ACC112 (cell line): ENCODE results near the gene DDO.

ENCODE experiments used
- H2AFZ ChIP-seq: fragments of 200-600 bp; sonication (generic); one replicate; pipeline ENCODE4 v1.6.0; 2017; ENCODE audit warnings: antibody characterized with exemption, low read length; ENCODE audit not compliant: unreplicated experiment
- H3K27ac ChIP-seq: fragments of 200-600 bp; sonication (generic); 2 replicates; pipeline ENCODE4 v1.5.1; 2014; ENCODE audit warnings: low read depth, mild to moderate bottlenecking, antibody characterized with exemption, low read length, moderate library complexity
- H3K27me3 ChIP-seq: fragments of 200-600 bp; sonication (generic); 2 replicates; pipeline ENCODE4 v1.6.1; 2014; ENCODE audit warnings: mild to moderate bottlenecking, antibody characterized with exemption, low read length, moderate library complexity, mixed read lengths; ENCODE audit not compliant: insufficient read depth
- H3K36me3 ChIP-seq: fragments of 200-600 bp; sonication (generic); 2 replicates; pipeline ENCODE4 v1.6.1; 2016; ENCODE audit warnings: mild to moderate bottlenecking, antibody characterized with exemption, low read length, moderate library complexity, mixed read lengths; ENCODE audit not compliant: insufficient read depth
- H3K4me1 ChIP-seq: fragments of 200-600 bp; sonication (generic); one replicate; pipeline ENCODE4 v1.6.1; 2016; ENCODE audit warnings: low read length, mixed read lengths; ENCODE audit not compliant: insufficient read depth, unreplicated experiment, control insufficient read depth
- H3K4me3 ChIP-seq: fragments of 200-600 bp; sonication (generic); 2 replicates; pipeline ENCODE4 v1.5.1; 2014; ENCODE audit warnings: mild to moderate bottlenecking, low read depth, low read length
- H3K79me2 ChIP-seq: fragments of 200-600 bp; sonication (generic); one replicate; pipeline ENCODE4 v1.6.0; 2016; ENCODE audit warnings: low read length; ENCODE audit not compliant: control insufficient read depth, unreplicated experiment, insufficient read depth

DDO gene

GRCh38 chr6:110368284-110368683 lies 47.1 kb downstream of the DDO start:
- H3K79me2 ChIP-seq, result no peaks in the 10 kb centered on the region
- H3K27me3 ChIP-seq, result peaks cover 92% of the 10 kb centered on the region
- H3K36me3 ChIP-seq, result no peaks in the 10 kb centered on the region
- no peak overlapping the region for H3K27ac ChIP-seq
- H3K4me1 ChIP-seq, result no peaks in the 10 kb centered on the region
- no peak overlapping the region for H3K4me3 ChIP-seq
- H2AFZ ChIP-seq, result no peak overlapping the region

DNA sequence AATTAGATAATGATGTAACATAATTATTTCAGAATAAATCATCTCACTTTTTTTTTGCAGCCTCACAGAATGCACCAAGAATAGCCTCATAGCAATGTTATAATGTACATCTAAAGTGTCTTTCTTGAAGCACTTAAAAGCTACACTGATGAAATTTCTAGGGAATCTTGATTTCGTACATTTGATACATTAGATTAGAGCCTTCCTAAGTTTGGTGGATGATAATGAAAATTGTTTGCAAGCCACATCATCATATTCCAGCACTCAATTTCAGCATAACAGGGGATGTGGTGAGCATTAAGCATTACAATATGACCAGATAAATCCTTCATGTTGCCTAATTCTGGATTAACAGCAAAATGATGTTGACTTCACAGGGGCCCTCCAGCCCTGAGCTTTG lies 47.5 kb downstream of the DDO start:
- Histone ChIP-seq H2AFZ (no peak overlapping the region), H3K27ac (no peak overlapping the region), H3K27me3 (peaks cover 96% of the 10 kb centered on the region), H3K4me3 (no peak overlapping the region), H3K4me1 (no peaks in the 10 kb centered on the region), H3K36me3 (no peaks in the 10 kb centered on the region), H3K79me2 (no peaks in the 10 kb centered on the region)

- H2AFZ ChIP-seq, result no peak overlapping the region
- H3K4me3 ChIP-seq, result no peak overlapping the region
- H3K79me2 ChIP-seq, result no peaks in the 10 kb centered on the region
- no peaks in the 10 kb centered on the region for H3K4me1 ChIP-seq
- H3K27ac ChIP-seq, result no peak overlapping the region
- no peaks in the 10 kb centered on the region for H3K36me3 ChIP-seq
- peaks cover 96% of the 10 kb centered on the region for H3K27me3 ChIP-seq
Measured at GRCh38 chr6:110366975-110367374, 48.4 kb downstream of the DDO start.

- H3K4me1 ChIP-seq, result no peaks in the 10 kb centered on the region
- no peaks in the 10 kb centered on the region for H3K79me2 ChIP-seq
- peaks cover 96% of the 10 kb centered on the region for H3K27me3 ChIP-seq
- no peak overlapping the region for H3K4me3 ChIP-seq
- H3K27ac ChIP-seq, result no peak overlapping the region
- no peaks in the 10 kb centered on the region for H3K36me3 ChIP-seq
- H2AFZ ChIP-seq, result no peak overlapping the region
Measured at GRCh38 chr6:110366256-110366655, 49.1 kb downstream of the DDO start.

DNA sequence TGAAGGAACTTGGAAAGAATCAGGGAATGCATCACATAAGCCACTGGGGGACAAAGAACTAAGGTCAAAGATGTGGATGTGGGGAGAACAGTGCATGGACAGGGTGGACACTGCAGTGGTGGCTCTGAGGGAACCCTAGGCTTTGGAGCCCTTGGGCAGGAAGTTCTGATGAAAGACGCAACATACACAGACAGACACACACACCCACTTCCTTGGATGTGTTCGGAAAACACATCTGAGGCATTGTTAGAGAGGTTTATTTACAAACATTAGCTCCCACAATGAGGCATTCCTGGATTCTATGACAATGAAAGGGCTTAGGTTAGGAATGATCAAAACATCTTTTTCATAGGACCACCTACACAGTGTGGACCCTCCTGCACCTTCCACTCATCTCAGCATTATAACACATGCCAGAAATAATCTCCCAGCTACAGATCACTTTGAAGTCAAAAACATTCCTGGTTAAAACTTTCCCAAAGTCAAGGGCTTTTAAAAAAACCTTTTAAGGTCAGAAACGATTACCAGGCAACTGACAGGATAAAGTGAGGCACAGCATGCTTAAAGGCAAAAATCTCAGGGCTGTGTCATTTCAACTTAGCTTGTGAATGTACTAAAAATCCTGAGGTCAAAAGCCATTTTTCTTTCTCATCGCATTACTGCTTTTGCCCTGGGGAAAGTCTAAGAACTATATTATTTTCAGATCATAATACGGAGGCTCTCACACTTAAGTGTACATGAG lies 50.8 kb downstream of the DDO start:
- H3K79me2 ChIP-seq, result no peaks in the 10 kb centered on the region
- H3K4me1 ChIP-seq, result no peaks in the 10 kb centered on the region
- no peak overlapping the region for H3K27ac ChIP-seq
- H3K4me3 ChIP-seq, result no peak overlapping the region
- peaks cover 96% of the 10 kb centered on the region for H3K27me3 ChIP-seq
- no peak overlapping the region for H2AFZ ChIP-seq
- no peaks in the 10 kb centered on the region for H3K36me3 ChIP-seq

DNA sequence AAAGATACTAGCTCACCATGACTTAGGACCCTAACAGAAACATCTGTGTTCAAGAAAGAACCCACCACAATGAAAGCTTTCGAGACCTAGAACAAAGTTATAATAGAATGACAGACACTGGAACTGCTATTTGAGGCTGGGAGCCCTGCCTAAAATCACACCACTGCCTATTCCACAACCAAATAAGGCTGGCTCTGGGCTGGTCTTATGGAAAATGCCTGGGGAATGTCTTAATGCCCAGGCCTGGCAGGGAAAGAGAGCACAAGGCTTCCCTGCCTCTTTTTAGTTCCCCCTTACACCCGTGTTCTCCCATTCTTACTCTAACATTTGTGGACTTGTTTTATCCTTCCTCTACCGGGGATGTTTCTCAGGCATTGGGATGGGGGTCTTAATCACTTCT lies 51.6 kb downstream of the DDO start:
- H3K4me1 ChIP-seq, result no peaks in the 10 kb centered on the region
- H3K27me3 ChIP-seq, result peaks cover 96% of the 10 kb centered on the region
- no peak overlapping the region for H2AFZ ChIP-seq
- no peaks in the 10 kb centered on the region for H3K79me2 ChIP-seq
- H3K27ac ChIP-seq, result no peak overlapping the region
- H3K36me3 ChIP-seq, result no peaks in the 10 kb centered on the region
- H3K4me3 ChIP-seq, result no peak overlapping the region

DNA sequence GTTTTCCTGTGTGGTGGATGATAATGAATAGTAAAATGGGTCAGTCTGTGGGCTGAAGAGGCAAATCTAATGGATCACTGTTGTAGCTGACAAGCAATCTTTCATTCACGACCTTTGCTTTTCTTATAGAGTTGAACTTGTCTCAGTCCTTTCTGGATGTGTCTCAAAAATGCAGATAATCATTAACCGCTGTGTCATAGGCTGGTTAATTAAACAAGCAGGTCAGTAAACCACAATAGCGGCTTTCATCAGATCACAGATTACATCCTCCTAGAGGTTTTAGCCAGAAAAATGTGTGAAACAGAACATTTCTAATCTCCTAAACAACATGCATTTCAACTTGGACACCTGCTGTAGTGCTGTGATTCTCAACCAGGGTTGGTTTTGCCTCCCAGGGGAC lies 54.7 kb downstream of the DDO start:
- Histone ChIP-seq H3K4me1 (no peaks in the 10 kb centered on the region), H3K36me3 (no peaks in the 10 kb centered on the region), H3K27me3 (peaks cover 92% of the 10 kb centered on the region), H3K79me2 (no peaks in the 10 kb centered on the region), H3K27ac (no peak overlapping the region), H2AFZ (no peak overlapping the region), H3K4me3 (no peak overlapping the region)

GRCh38 chr6:110359556-110359955 lies 55.8 kb downstream of the DDO start:
- Histone ChIP-seq H3K27me3 (peaks cover 89% of the 10 kb centered on the region), H3K4me3 (no peak overlapping the region), H3K36me3 (no peaks in the 10 kb centered on the region), H3K79me2 (no peaks in the 10 kb centered on the region), H3K4me1 (no peaks in the 10 kb centered on the region), H3K27ac (no peak overlapping the region), H2AFZ (no peak overlapping the region)

- Histone ChIP-seq H3K27me3 (peaks cover 80% of the 10 kb centered on the region), H3K4me3 (peak overlapping the region; percentile 70)
Measured at GRCh38 chr6:110358553-110359160, 56.7 kb downstream of the DDO start.

GRCh38 chr6:110357664-110358552 lies 57.5 kb downstream of the DDO start, which contains the start of gene METTL24:
Gene METTL24, minus strand, starts transcription at chr6:110358349. Its CDS starts 77 bp downstream, at chr6:110358272.
- no peaks in the 10 kb centered on the region for H3K36me3 ChIP-seq
- H2AFZ ChIP-seq, result peak within 1 kb of the TSS; percentile 62
- H3K4me3 ChIP-seq, result peak within 1 kb of the TSS; percentile 77
- no peaks in the 10 kb centered on the region for H3K4me1 ChIP-seq
- no peak within 1 kb of the TSS for H3K27ac ChIP-seq
- peaks cover 76% of the 10 kb centered on the region for H3K27me3 ChIP-seq
- no peaks in the 10 kb centered on the region for H3K79me2 ChIP-seq

More at GRCh38 chr6:110358553-110359160, 56.7 kb downstream of the DDO start:
- no peaks in the 10 kb centered on the region for H3K4me1 ChIP-seq
- H2AFZ ChIP-seq, result peak overlapping the region; percentile 62
- H3K36me3 ChIP-seq, result no peaks in the 10 kb centered on the region
- H3K79me2 ChIP-seq, result no peaks in the 10 kb centered on the region
- no peak overlapping the region for H3K27ac ChIP-seq
